HG03521 (cell line): ENCODE data around the gene PTPRCAP.
"Not testable (repeated sequence)": the region's sequence is repeated elsewhere in the genome, so short reads cannot be mapped to it uniquely, and the experiment has no call there.

Experiments
- ATAC-seq: cut with Tn5 transposase; IDR thresholded peaks from one replicate; pipeline ENCODE4 v1.9.1; 2021; ENCODE audit warnings: mild to moderate bottlenecking, moderate library complexity; ENCODE audit not compliant: unreplicated experiment

Gene PTPRCAP

DNA sequence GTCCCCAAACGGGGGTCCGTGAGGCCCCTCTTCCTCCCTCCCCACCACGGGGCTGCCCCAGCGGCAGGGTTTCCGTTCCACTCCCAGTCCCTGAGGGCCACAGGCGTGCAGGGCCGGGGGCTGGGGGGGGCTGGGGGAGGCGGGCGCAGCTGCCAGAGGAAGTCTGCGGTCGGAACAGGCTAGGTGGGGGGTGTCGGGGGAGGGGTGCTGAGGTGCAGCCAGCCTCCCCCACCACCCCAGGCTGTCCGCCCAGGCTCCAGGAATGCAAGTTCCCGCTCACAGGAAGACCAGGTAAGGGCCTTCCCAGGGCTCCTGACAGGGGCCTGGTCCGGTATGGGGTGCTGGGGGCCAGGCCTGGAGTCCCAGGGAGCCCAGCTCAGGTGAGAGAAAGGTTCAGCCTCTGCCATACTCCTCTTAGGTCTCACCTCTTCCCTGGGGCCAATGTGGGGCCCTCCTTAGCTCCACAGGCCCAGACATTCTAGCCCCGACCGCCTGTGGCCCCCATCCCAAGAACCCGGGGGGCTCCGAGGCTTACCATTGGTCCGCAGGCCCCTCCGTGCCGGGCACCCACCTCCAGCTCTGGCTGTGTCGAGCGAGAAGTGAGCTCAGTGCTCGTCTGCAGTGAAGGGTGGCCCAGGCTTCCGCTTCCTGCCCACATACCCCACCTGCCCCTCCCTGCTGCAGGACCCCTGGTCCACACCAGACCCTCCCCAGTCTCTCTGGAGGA lies at the start of gene PTPRCAP:
Gene PTPRCAP, minus strand, starts transcription at position 601 of the 727 bp plus-strand sequence. Its CDS starts 63 bp downstream, at position 538.
- no peak for ATAC-seq

DNA sequence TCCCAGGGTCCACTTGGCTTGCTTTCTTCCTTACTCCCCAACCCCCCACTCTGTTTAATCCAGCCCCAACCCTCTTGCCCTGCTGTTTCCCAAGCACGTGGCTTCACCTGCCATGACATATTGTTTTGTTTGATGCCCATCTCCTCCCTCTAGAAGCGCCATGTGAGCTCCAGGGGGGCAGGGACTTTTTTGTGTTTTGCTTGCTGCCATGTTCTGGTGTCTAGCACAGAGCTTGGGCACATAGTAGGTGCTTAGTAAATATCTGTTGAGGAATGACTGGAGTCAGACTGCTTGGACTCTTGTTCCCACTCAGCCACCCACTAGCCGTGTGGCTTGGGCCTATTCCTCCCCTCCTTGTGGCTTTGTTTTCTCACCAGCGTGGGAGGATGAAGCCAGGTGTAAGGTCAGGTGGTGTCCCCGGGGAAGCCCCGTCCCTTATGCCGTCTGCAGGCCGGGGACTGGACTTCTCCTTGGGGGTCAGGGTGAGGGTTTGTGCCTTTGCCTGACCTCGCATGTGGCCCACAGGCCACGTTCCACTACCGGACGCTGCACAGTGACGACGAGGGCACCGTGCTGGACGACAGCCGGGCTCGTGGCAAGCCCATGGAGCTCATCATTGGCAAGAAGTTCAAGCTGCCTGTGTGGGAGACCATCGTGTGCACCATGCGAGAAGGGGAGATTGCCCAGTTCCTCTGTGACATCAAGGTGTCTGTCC lies 49.2 kb upstream of the PTPRCAP start:
- no peak for ATAC-seq

DNA sequence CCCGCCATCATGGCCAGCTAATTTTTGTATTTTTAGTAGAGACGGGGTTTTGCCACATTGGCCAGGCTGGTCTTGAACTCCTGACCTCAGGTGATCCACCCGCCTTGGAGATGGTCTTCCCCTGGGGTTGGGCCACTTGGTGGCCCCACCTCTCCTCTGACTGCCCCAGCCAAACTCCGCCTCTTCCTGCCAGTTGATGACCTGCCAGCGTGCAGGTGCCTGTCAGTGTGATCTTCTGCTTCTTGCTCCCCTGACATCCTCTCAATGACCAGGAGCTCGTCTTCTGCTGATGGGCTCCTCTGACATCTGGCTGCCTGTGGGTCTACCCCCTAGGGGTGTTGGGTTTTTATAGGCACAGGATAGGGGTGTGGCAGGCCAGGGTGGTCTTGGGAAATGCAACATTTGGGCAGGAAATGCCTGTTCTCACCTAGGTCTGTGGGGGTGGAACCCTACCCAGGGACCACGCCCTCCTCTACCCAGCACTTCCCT lies 48.4 kb upstream of the PTPRCAP start:
- ATAC-seq: not testable (repeated sequence)

DNA sequence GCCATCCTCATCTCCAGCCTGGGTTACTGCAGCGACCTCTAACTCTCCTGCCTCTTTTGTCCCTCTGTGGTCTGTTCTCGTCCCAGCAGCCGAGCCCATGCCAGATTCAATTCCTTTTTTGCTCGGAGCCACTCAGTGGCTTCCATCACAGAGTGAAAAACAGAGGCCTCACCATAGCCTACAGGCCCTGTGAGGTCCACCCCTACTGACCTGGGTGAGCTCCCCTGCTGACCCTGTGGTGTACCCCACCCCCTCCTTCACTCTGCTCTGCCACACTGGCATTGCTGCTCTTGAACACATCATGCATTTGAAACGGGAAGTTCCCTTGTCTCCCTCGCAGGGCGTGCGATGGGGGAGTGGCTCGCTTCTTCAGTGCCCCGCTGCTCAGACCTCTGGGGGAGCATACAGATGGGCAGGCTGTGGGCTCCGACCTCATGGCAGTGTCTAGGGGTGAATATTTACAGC lies 47.4 kb upstream of the PTPRCAP start:
- no peak for ATAC-seq

DNA sequence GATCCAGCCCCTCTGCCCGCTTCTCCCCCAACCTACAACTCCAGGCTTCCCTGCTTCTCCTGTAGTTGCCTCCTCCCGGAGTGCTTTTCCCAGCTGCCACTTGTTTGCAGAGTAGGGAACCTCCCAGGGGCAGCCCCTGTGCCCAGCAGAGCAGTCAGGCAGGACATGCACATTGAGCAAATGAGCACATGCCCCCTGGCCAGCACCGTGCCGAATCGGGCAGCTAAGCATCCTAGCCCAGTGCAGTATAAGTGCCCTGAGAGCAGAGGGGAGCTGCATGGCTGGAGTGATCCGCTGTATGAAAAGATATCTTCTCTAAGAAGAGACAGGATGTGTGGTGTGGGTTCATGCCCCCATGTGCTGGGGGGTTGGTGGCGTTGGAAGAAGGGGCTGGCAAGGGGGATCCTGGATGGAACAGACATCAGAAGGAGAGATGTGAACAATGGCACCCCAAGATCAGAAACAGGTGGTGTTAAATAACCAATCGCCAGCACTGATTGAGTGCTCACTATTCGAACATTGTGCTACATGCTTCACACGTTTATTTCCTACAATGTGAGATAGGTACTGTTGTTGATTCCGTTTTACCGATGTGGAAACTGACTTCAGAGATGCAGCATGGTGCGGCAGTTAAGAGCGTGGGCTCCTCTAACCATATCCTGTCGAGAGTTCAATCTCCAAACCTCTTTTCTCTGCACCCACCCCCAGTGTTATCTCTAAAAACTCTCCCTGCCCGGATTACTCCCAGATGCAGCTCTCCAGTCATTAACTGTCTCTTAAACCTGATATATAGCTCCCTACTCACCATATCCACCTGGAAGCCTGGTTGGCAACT lies 46.6 kb upstream of the PTPRCAP start:
- ATAC-seq: no peak

- peak; percentile 62 for ATAC-seq
Observed at GRCh38 chr11:67482827-67483798, 45.6 kb upstream of the PTPRCAP start, which contains the start of gene AIP. AIP (plus strand) TSS chr11:67483026; CDS start chr11:67483159, 133 bp downstream.

GRCh38 chr11:67482275-67482826 lies 44.9 kb upstream of the PTPRCAP start:
- ATAC-seq: no peak

DNA sequence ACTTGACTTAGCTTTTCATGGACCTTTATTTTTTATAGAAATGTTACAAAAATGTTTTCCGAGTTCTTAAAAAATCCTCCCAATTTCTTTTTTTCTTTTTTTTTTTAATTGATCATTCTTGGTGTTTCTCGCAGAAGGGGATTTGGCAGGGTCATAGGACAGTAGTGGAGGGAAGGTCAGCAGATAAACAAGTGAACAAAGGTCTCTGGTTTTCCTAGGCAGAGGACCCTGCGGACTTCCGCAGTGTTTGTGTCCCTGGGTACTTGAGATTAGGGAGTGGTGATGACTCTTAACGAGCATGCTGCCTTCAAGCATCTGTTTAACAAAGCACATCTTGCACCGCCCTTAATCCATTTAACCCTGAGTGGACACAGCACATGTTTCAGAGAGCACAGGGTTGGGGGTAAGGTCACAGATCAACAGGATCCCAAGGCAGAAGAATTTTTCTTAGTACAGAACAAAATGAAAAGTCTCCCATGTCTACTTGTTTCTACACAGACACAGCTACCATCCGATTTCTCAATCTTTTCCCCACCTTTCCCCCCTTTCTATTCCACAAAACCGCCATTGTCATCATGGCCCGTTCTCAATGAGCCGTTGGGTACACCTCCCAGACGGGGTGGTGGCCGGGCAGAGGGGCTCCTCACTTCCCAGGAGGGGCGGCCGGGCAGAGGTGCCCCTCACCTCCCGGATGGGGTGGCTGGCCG lies 40.0 kb upstream of the PTPRCAP start:
- ATAC-seq: not testable (repeated sequence)

GRCh38 chr11:67476692-67477091 lies 39.2 kb upstream of the PTPRCAP start:
- ATAC-seq: not testable (repeated sequence)

- no peak for ATAC-seq
Observed at GRCh38 chr11:67472882-67473281, 35.4 kb upstream of the PTPRCAP start.

DNA sequence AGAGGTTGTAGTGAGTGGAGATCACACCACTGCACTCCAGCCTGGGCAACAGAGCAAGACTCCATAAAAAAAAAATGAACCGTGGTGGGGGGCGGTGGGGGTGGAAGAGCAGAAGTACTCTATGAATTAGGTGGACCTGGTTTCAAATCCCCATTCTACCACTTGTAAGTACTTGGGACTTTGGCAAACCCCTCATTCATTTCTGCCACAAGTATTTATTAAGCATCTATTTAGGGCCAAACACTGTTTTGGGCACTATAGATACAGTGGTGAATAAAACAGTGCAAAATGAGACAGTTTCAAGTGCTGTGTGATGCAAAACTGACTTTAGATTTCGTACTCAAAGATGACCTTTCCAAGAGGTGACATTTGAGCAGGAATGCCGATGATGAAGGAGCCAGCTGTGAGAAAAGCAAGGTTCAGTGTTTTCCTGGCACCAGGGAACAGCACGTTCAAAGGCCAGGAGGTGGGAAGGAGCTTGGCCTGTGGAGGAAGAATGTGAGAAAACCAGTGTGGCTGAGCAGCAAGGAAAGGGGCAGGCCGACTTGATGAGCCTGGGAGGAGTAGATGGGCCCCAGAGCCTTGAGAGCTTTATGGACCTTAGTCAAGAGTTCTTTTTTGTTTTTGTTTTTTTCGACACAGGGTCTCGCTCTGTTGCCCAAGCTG lies 33.0 kb upstream of the PTPRCAP start:
- no peak for ATAC-seq

DNA sequence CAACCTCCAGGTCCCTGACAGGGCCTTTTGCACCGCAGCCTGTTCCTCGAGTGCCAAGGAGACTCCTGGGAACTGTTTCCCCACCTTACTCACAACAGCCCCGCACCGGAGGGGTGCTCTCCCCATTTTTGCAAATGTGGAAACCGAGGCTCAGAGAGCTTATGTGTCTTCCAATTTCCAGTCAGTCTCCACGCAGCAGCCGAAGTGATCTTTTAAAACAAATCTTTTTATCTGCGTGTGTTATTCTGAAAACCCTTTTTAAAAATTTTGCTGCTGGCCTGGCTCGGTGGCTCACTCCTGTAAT lies 32.0 kb upstream of the PTPRCAP start:
- ATAC-seq: no peak

GRCh38 chr11:67468759-67469507 lies 31.5 kb upstream of the PTPRCAP start, which contains the start of gene TMEM134:
TMEM134 (minus strand) TSS chr11:67469251; CDS start chr11:67469192, 59 bp downstream.
- ATAC-seq: peak; percentile 66

- ATAC-seq: no peak
Observed at GRCh38 chr11:67468456-67468758, 30.9 kb upstream of the PTPRCAP start.

GRCh38 chr11:67468056-67468455 lies 30.6 kb upstream of the PTPRCAP start:
- no peak for ATAC-seq

- no peak for ATAC-seq
Observed at GRCh38 chr11:67466962-67467771, 29.7 kb upstream of the PTPRCAP start.

- ATAC-seq: no peak
Observed at GRCh38 chr11:67466367-67466766, 28.9 kb upstream of the PTPRCAP start.
